HG02623 (cell line): ENCODE data around the gene AFG1L.
"Not testable (repeated sequence)": the region's sequence is repeated elsewhere in the genome, so short reads cannot be mapped to it uniquely, and the experiment has no call there.

ENCODE experiments used
- ATAC-seq: cut with Tn5 transposase; IDR thresholded peaks from one replicate; pipeline ENCODE4 v1.9.1; 2021; ENCODE audit warnings: moderate library complexity; ENCODE audit not compliant: unreplicated experiment

Gene AFG1L

DNA sequence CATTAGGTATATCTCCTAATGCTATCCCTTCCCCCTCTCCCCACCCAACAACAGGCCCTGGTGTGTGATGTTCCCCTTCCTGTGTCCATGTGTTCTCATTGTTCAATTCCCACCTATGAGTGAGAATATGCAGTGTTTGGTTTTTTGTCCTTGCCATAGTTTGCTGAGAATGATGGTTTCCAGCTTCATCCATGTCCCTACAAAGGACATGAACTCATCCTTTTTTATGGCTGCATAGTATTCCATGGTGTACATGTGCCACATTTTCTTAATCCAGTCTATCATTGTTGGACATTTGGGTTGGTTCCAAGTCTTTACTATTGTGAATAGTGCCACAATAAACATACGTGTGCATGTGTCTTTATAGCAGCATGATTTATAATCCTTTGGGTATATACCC is 154.9 kb downstream of the AFG1L start:
- not testable (repeated sequence) for ATAC-seq

- no peak for ATAC-seq
Measured at GRCh38 chr6:108451816-108452215, 157.0 kb downstream of the AFG1L start.

DNA sequence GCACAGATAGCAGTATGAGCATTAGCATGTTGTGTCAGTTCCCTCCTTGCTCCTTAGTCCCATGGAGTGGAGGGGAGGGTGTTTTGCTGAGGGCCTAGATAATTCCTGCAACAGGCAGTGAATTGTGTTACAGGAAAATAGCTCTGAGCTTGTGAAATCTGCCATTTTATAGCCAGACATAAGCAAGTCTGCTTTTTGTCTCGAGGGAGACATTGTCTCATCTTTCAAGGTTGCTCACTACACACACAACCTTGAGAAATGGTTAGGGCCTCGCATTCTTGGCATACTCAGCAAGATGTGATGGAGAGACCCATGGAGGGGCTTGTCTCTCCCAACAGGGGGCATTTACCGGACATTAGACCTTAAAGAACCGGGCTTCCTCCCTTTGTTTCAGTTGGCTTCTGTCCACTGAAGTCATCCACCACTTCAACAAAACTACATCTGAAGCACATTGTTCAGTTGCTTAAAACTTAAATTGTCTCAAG is 157.9 kb downstream of the AFG1L start:
- ATAC-seq: no peak

GRCh38 chr6:108453601-108454185 is 158.8 kb downstream of the AFG1L start:
- no peak for ATAC-seq

- ATAC-seq: no peak
Measured at GRCh38 chr6:108454356-108454755, 159.5 kb downstream of the AFG1L start.

GRCh38 chr6:108455688-108456087 is 160.8 kb downstream of the AFG1L start:
- ATAC-seq: no peak

GRCh38 chr6:108463784-108464183 is 168.9 kb downstream of the AFG1L start:
- ATAC-seq: no peak

DNA sequence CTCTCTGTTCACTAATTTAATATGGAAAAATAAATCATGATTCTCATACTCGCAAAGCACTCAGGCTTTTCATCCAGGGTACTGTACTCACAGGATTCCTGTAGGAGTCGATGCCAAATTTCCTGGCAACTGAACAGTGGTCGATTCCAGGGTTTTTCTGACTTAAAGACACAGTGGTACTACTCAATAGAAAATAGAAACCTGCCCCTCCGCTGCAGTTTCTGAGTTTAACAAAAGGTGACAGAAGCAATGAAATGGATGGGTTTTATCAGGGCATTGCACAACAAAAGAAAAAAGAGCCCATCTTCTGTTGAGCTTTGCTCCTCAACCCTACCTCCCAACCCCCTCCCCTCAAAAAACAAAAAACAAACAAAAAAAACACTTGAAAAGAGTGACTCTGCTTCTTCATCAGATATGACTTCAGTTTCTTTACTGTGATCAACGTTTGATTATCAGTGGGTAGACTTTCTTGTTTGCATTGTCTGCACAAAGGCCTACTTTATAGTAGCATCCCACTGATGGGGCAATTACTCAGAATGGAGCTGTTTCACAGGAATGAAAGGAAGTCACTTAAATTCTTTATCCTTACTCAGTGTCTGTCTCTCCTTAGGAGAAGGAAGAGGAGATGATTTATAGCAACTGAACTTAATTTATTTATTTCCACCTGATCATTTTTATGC is 169.7 kb downstream of the AFG1L start:
- no peak for ATAC-seq

- ATAC-seq: no peak
Measured at GRCh38 chr6:108465098-108465495, 170.2 kb downstream of the AFG1L start.

DNA sequence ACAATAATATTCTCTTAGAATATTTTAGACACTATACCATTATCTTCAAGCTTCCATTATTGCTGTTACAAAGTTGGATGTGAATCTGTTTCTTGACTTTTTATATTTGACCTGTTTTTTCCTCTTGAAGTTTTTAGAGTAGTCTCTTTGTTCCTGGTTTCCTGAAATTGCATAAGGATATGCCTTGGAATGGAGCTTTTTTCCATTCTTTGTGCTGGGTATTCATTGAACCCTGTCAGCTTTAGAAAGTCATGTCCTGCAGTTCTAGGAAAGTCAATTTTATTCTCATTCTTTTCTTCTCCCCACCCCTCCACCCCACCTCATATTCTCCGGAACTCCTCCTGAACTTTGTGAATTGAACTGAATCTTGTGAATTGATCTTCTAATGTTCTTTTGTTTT is 173.5 kb downstream of the AFG1L start:
- no peak for ATAC-seq

DNA sequence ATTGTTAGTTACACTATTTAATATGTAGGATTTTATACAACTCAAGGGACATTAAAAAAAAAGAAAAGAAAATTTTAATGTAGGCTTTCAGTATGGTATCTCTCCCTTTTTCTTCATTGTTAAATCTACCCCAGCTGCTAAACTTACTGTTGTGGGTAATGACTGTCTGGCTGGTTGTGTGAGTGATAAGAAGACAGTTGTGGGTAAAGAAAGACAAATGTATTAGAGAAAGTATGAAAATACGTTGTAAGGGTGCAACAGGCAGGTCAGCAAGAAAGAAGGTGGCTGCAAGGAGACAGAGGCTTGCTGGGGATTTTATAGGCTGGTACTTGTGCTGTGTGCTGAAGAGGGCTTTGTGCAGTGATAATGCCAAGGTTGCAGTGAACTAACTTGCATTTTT is 174.5 kb downstream of the AFG1L start:
- ATAC-seq: no peak

GRCh38 chr6:108473197-108473596 is 178.3 kb downstream of the AFG1L start:
- ATAC-seq: no peak

- no peak for ATAC-seq
Measured at GRCh38 chr6:108476376-108476775, 181.5 kb downstream of the AFG1L start.

DNA sequence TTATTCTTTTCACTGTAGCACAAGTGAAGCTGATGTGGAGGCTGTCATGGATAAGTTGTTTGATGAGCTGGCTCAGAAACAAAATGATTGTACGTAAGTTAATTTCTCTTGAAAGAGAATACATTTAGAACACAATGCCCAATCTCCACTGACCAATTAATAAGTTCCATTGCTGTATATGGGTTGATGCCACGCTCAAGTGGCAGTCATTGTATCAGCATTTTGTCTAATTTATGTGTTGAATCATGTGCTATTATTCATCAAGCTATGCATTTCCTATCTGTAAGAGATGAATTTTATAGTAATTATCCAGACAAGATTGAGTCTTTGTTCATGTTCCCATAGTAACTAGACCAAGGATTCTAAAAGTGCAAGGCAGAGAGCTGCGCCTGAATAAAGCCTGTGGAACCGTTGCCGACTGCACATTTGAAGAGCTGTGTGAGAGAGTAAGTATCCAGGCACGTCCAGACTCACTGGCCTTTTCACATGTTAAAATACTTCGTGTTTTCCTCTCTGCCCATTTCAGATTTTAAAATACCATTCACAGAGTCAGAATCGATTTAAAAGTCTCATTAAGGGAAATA is 182.1 kb downstream of the AFG1L start:
- no peak for ATAC-seq

GRCh38 chr6:108482559-108482958 is 187.7 kb downstream of the AFG1L start:
- ATAC-seq: no peak

DNA sequence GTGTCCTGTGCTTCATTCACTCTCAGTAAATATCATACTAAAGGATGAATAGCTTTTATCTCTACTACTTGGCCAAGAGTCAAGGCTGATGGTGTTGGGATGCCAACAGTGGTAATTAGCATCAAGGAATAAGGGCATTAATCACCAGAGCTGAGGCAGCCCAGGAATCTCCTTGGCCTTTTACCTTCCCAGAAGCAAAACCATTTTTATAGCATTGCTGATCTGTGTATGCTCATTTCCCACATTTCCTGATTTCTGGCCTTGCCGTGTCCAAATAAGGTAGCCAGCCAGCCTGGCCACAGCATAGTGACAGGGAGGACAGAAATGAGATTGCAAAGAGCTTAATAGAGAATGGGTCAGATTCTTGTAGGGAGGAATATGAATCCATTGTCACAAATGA is 189.2 kb downstream of the AFG1L start:
- no peak for ATAC-seq

GRCh38 chr6:108489699-108490098 is 194.8 kb downstream of the AFG1L start:
- no peak for ATAC-seq

GRCh38 chr6:108492131-108492766 is 197.4 kb downstream of the AFG1L start:
- ATAC-seq: no peak

DNA sequence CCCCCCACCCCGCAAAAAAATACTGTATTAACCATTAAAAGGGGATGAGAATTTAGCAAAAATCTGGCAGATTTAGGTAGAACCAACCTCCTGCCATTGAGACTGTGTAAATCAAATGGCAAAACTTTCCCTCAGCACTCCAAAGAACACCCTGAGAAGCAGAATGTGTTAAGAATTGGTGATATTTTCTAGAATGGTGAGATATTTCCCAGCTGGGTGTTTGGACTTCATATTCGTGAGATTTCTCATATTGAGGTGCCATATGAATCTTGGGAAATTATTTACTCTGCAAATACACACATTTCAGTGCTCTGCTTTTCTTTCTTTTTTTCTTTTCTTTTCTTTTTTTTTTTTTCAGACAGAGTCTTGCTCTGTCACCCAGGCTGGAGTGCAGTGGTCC is 199.6 kb downstream of the AFG1L start:
- ATAC-seq: no peak

DNA sequence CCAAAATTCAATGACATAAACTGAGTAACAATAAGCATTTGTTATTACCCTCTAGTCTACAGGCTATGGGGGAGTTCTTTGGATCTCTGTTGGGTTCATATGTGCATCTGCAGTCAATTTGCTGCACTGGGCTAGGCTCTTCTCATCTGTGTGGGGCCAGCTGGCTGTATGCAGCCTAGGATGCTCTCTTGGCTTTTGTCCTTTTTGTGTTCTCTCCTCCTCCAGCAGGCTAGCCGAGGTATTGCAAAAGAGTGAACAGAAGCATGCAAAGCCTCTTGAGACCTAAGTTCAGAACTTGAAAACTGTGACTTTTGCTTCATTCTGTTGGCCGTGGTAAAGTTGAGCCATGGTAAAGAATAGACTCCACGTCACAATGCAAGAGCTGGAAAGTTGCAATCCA is 203.0 kb downstream of the AFG1L start:
- no peak for ATAC-seq

DNA sequence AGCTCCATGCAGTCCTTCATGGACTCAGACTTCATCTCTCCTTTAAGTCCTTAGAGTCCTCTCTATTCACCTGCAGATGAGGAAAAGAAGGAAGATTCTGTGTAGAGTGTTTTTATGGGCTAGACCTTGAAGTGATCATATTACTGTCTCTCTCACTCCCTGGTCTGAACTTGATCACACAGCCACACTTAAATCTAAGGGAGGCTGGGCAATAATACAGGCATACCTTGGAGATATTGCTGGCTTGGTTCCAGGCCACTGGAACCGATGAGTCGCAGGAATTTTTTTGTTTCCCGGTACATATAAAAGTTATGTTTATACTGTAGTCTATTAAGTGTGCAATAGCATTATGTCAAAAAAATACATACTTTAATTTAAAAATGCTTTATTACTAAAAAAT is 206.7 kb downstream of the AFG1L start:
- ATAC-seq: no peak

DNA sequence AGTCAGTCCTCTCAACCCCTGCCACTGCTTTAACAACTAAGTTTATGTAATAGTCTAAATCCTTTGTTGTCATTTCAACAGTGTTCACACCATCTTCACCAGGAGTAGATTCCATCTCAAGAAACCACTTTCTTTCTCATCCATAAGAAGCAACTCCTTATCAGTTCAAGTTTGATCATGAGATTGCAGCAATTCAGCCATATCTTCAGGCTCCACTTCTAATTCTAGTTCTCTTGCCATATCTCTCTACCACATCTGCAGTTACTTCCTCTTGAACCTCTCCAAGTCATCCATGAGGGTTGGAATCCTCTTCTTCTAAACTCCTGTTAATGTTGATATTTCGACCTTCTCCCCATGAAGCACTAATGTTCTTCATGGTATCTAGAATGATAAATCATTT is 208.0 kb downstream of the AFG1L start:
- ATAC-seq: no peak
